ENCODE results near the gene NFS1.

NFS1 gene

GRCh38 chr20:35652641-35653429 is 46.3 kb downstream of the NFS1 start:
- Histone ChIP-seq H4K20me1 (ENCODE audit: insufficient read depth, low read length) (peaks cover 91% of the 10 kb centered on the region), H3K9me3 (ENCODE audit: insufficient read depth, low read length) (no peaks in the 10 kb centered on the region), H2AFZ (ENCODE audit: low read depth, low read length) (no peak overlapping the region), H3K4me1 (ENCODE audit: low read length) (no peaks in the 10 kb centered on the region), H3K36me3 (replicated peaks; ENCODE audit: low read depth, low read length) (peaks cover 62% of the 10 kb centered on the region), H3K4me2 (ENCODE audit: low read length) (no peak overlapping the region), H3K27ac (ENCODE audit: low read length) (no peak overlapping the region), H3K4me3 (ENCODE audit: low read length) (no peak overlapping the region), H3K27me3 (ENCODE audit: low read depth, low read length) (no peaks in the 10 kb centered on the region), H3K9ac (ENCODE audit: low read length) (no peak overlapping the region), H3K79me2 (ENCODE audit: low read length) (peaks cover 100% of the 10 kb centered on the region)
- TF ChIP-seq CTCF (IDR thresholded peaks at IDR 0.05; ENCODE audit: low read depth, low read length) (no peak), EZH2phosphoT487 (IDR thresholded peaks at IDR 0.05; ENCODE audit: low read depth) (no peak)

GRCh38 chr20:35651958-35652357 is 47.2 kb downstream of the NFS1 start:
- H3K36me3 ChIP-seq (replicated peaks; ENCODE audit: low read depth, low read length): peaks cover 57% of the 10 kb centered on the region
- no peak overlapping the region for H3K27ac ChIP-seq (ENCODE audit: low read length)
- no peaks in the 10 kb centered on the region for H3K9me3 ChIP-seq (ENCODE audit: insufficient read depth, low read length)
- no peak overlapping the region for H3K4me2 ChIP-seq (ENCODE audit: low read length)
- TF ChIP-seq CTCF (IDR thresholded peaks at IDR 0.05; ENCODE audit: low read depth, low read length) (no peak), EZH2phosphoT487 (IDR thresholded peaks at IDR 0.05; ENCODE audit: low read depth) (no peak)
- H3K4me3 ChIP-seq (ENCODE audit: low read length): no peak overlapping the region
- no peak overlapping the region for H3K9ac ChIP-seq (ENCODE audit: low read length)
- peaks cover 84% of the 10 kb centered on the region for H4K20me1 ChIP-seq (ENCODE audit: insufficient read depth, low read length)
- peaks cover 98% of the 10 kb centered on the region for H3K79me2 ChIP-seq (ENCODE audit: low read length)
- no peaks in the 10 kb centered on the region for H3K27me3 ChIP-seq (ENCODE audit: low read depth, low read length)
- no peak overlapping the region for H2AFZ ChIP-seq (ENCODE audit: low read depth, low read length)
- no peaks in the 10 kb centered on the region for H3K4me1 ChIP-seq (ENCODE audit: low read length)

GRCh38 chr20:35650632-35651031 is 48.5 kb downstream of the NFS1 start:
- Histone ChIP-seq H3K79me2 (ENCODE audit: low read length) (peaks cover 95% of the 10 kb centered on the region), H3K36me3 (replicated peaks; ENCODE audit: low read depth, low read length) (peaks cover 57% of the 10 kb centered on the region), H3K9me3 (ENCODE audit: insufficient read depth, low read length) (no peaks in the 10 kb centered on the region), H3K9ac (ENCODE audit: low read length) (no peak overlapping the region), H3K4me1 (ENCODE audit: low read length) (no peaks in the 10 kb centered on the region), H2AFZ (ENCODE audit: low read depth, low read length) (no peak overlapping the region), H3K27ac (ENCODE audit: low read length) (no peak overlapping the region), H3K27me3 (ENCODE audit: low read depth, low read length) (no peaks in the 10 kb centered on the region), H4K20me1 (ENCODE audit: insufficient read depth, low read length) (peaks cover 79% of the 10 kb centered on the region), H3K4me3 (ENCODE audit: low read length) (no peak overlapping the region), H3K4me2 (ENCODE audit: low read length) (no peak overlapping the region)
- TF ChIP-seq EZH2phosphoT487 (IDR thresholded peaks at IDR 0.05; ENCODE audit: low read depth) (no peak), CTCF (IDR thresholded peaks at IDR 0.05; ENCODE audit: low read depth, low read length) (no peak)

- TF ChIP-seq EZH2phosphoT487 (IDR thresholded peaks at IDR 0.05; ENCODE audit: low read depth) (no peak), CTCF (IDR thresholded peaks at IDR 0.05; ENCODE audit: low read depth, low read length) (no peak)
- Histone ChIP-seq H3K27me3 (ENCODE audit: low read depth, low read length) (no peaks in the 10 kb centered on the region), H3K9ac (ENCODE audit: low read length) (no peak overlapping the region), H3K79me2 (ENCODE audit: low read length) (peaks cover 95% of the 10 kb centered on the region), H4K20me1 (ENCODE audit: insufficient read depth, low read length) (peaks cover 78% of the 10 kb centered on the region), H3K4me1 (ENCODE audit: low read length) (no peaks in the 10 kb centered on the region), H3K27ac (ENCODE audit: low read length) (no peak overlapping the region), H3K9me3 (ENCODE audit: insufficient read depth, low read length) (no peaks in the 10 kb centered on the region), H2AFZ (ENCODE audit: low read depth, low read length) (no peak overlapping the region), H3K4me3 (ENCODE audit: low read length) (no peak overlapping the region), H3K4me2 (ENCODE audit: low read length) (no peak overlapping the region), H3K36me3 (replicated peaks; ENCODE audit: low read depth, low read length) (peaks cover 40% of the 10 kb centered on the region)
Observed at GRCh38 chr20:35648836-35649235, 50.3 kb downstream of the NFS1 start.
